Endodermal cell (in vitro differentiated cells): Measurements from ENCODE around the gene AFF3. TPM values are rescaled to one million over a fixed set of nuclear protein-coding genes. Genes with fewer than 3 reads are reported as not detected.

Experiments
- DNase-seq: peaks from one replicate; pipeline ENCODE4 v3.0.0-alpha.2; 2017
- H3K27ac ChIP-seq: 2 replicates; pipeline ENCODE4 v1.5.1; 2013; ENCODE audit warnings: mild to moderate bottlenecking, low read depth, low read length, moderate library complexity
- H3K27me3 ChIP-seq: 2 replicates; pipeline ENCODE4 v1.6.1; 2013; ENCODE audit warnings: mild to moderate bottlenecking, low read length, moderate library complexity; ENCODE audit not compliant: insufficient read depth, control insufficient read depth, poor library complexity, severe bottlenecking
- H3K36me3 ChIP-seq: 2 replicates; pipeline ENCODE4 v1.7.0; 2013; ENCODE audit warnings: mild to moderate bottlenecking, low read length, moderate library complexity; ENCODE audit not compliant: control insufficient read depth, insufficient read depth
- H3K4me1 ChIP-seq: one replicate; pipeline ENCODE4 v1.7.0; 2013; ENCODE audit warnings: low read length; ENCODE audit not compliant: control insufficient read depth, insufficient read depth
- H3K4me3 ChIP-seq: 2 replicates; pipeline ENCODE4 v1.5.1; 2013; ENCODE audit warnings: mild to moderate bottlenecking, low read length, moderate library complexity
- H3K9ac ChIP-seq: 2 replicates; pipeline ENCODE4 v1.6.1; 2013; ENCODE audit warnings: mild to moderate bottlenecking, low read length, moderate library complexity; ENCODE audit not compliant: poor library complexity, severe bottlenecking; ENCODE audit errors: extremely low read depth
- H3K9me3 ChIP-seq: 2 replicates; pipeline ENCODE4 v1.6.1; 2013; ENCODE audit warnings: mild to moderate bottlenecking, low read length, moderate library complexity; ENCODE audit not compliant: control insufficient read depth
- H3K27ac Mint-ChIP-seq: 2 replicates; pipeline ENCODE4 v1.8.0; 2020; ENCODE audit warnings: mixed read lengths
- H3K27me3 Mint-ChIP-seq: 2 replicates; pipeline ENCODE4 v1.8.0; 2021; ENCODE audit warnings: mild to moderate bottlenecking, mixed read lengths; ENCODE audit not compliant: insufficient read depth
- H3K36me3 Mint-ChIP-seq: 2 replicates; pipeline ENCODE4 v1.8.0; 2020; ENCODE audit warnings: low read depth, mixed read lengths
- H3K4me1 Mint-ChIP-seq: 2 replicates; pipeline ENCODE4 v1.8.0; 2020; ENCODE audit warnings: mixed read lengths
- H3K4me3 Mint-ChIP-seq: 2 replicates; pipeline ENCODE4 v1.8.0; 2020; ENCODE audit warnings: mild to moderate bottlenecking, moderate library complexity, mixed read lengths
- H3K9me3 Mint-ChIP-seq: 2 replicates; pipeline ENCODE4 v1.8.0; 2020; ENCODE audit warnings: mild to moderate bottlenecking, mixed read lengths
- WGBS, 2 experiments: methylation state at CpG; one replicate each; pipeline versions ENCODE4 v1.1.5 to v1.1.7; 2013; ENCODE audit warnings: missing lambda C conversion rate in 2 of 2, mixed read lengths in 1 of 2; ENCODE audit not compliant: insufficient coverage in 1 of 2, insufficient read length in 1 of 2; 5-methylcytosine and 5-hydroxymethylcytosine counted together
- total RNA-seq, 2 donors: library from RNA; stranded (reverse); fragmentation: NEBNext Ultra II Directional in 1 of 2; extraction: Animal tissue kit (Norgen Biotek cat#: 25700) in 1 of 2; gene quantifications; 2 replicates in 1 of 2; 3 replicates in 1 of 2; pipeline ENCODE4 v1.2.1, GENCODE V29; 2021
- TF ChIP-seq, protein P1 (sequence below): fragments of 200-600 bp; sonication (generic); conservative IDR thresholded peaks from 2 replicates; pipeline ENCODE4 v1.5.0; 2021; ENCODE audit warnings: antibody characterized with exemption, mild to moderate bottlenecking

AFF3 gene
- total RNA-seq, 2 donors from 2014 or later = 0.62 to 0.73 TPM

DNA sequence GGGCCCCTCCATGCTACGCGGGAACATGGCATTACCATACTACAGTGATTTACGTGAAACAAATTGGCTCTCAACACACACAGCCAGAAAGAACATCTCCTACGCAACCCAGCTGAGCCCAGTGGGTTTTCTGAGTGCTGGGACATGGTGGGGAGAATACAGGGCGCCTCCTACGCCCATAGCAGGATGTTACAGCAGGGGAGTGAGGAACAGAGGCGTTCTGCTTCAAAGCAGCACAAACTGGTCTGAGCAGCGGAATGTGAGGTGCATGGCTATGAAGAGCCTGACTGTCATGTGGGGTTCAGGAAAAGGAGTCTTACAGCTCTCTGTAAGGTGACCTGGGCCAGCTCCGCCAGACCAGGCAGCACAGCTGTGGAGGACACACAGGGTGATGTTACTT, 543.9 kb downstream of the AFF3 start:
- no peak overlapping the region for H3K9ac ChIP-seq
- peak; percentile 61 for DNase-seq
- TF ChIP-seq, protein P1, sequence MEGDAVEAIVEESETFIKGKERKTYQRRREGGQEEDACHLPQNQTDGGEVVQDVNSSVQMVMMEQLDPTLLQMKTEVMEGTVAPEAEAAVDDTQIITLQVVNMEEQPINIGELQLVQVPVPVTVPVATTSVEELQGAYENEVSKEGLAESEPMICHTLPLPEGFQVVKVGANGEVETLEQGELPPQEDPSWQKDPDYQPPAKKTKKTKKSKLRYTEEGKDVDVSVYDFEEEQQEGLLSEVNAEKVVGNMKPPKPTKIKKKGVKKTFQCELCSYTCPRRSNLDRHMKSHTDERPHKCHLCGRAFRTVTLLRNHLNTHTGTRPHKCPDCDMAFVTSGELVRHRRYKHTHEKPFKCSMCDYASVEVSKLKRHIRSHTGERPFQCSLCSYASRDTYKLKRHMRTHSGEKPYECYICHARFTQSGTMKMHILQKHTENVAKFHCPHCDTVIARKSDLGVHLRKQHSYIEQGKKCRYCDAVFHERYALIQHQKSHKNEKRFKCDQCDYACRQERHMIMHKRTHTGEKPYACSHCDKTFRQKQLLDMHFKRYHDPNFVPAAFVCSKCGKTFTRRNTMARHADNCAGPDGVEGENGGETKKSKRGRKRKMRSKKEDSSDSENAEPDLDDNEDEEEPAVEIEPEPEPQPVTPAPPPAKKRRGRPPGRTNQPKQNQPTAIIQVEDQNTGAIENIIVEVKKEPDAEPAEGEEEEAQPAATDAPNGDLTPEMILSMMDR = peak; percentile 31
- no peak overlapping the region for H3K27ac ChIP-seq
- Mint-ChIP-seq H3K9me3 (no peaks in the 10 kb centered on the region), H3K36me3 (no peaks in the 10 kb centered on the region), H3K27ac (no peak overlapping the region), H3K27me3 (peaks cover 5% of the 10 kb centered on the region), H3K4me1 (no peaks in the 10 kb centered on the region), H3K4me3 (no peak overlapping the region)
- WGBS, 2 experiments = 94 to 95% methylated on average over 4 to 9 of the region's 9 CpGs
- H3K9me3 ChIP-seq = no peaks in the 10 kb centered on the region
- peaks cover 43% of the 10 kb centered on the region for H3K27me3 ChIP-seq
- no peaks in the 10 kb centered on the region for H3K4me1 ChIP-seq
- no peaks in the 10 kb centered on the region for H3K36me3 ChIP-seq
- no peak overlapping the region for H3K4me3 ChIP-seq

DNA sequence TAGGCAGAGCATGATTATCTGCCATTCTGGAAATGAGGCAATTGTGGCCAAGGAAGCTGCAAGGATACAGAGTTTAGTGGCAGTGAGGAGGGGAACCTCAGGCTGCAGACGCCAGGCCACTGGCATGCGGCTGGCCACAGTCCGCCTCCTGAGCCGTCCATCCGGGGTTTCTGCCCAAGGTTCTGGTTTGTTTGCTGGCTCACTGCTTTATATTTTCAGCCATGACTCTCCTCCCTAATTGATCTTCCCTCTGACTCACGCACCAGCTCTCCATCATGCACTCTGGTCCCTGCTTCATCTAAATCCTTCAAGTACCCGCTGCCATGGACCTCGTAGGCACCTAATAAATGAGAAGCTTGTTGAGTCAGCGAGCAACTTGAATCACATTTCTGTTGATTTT, 544.8 kb downstream of the AFF3 start:
- H3K4me1 ChIP-seq = no peaks in the 10 kb centered on the region
- Mint-ChIP-seq H3K4me1 (no peaks in the 10 kb centered on the region), H3K36me3 (no peaks in the 10 kb centered on the region), H3K27me3 (peaks cover 5% of the 10 kb centered on the region), H3K9me3 (no peaks in the 10 kb centered on the region), H3K27ac (no peak overlapping the region), H3K4me3 (no peak overlapping the region)
- no peak overlapping the region for H3K9ac ChIP-seq
- DNase-seq = no peak
- 88 to 94% methylated on average over 4 to 9 of the region's 9 CpGs for WGBS, 2 experiments
- no peak overlapping the region for H3K4me3 ChIP-seq
- no peaks in the 10 kb centered on the region for H3K36me3 ChIP-seq
- no peak overlapping the region for H3K27ac ChIP-seq
- TF ChIP-seq, protein P1 = no peak
- no peaks in the 10 kb centered on the region for H3K9me3 ChIP-seq
- peaks cover 43% of the 10 kb centered on the region for H3K27me3 ChIP-seq

DNA sequence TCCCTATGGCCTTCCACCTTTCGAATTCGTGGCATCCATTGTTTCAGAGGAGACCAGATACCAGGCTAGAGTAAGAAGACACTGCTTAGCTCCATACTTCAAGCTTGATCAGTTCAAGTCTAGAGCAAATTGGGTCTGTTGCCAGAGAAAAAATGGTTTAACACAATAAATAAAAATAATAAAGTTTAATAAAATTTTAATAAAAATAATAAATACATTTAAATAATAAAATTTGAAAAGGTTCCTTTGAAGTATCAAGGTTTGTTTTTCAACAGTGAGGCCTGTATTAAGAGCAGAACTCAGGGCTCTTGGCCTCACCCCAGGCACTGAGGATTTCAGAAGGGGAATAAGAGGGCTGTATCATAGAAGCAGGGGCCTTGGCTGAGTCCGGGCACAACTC, 547.0 kb downstream of the AFF3 start:
- no peak overlapping the region for H3K27ac ChIP-seq
- no peaks in the 10 kb centered on the region for H3K9me3 Mint-ChIP-seq
- DNase-seq = no peak
- no peak overlapping the region for H3K4me3 ChIP-seq
- peaks cover 42% of the 10 kb centered on the region for H3K27me3 ChIP-seq
- H3K36me3 ChIP-seq = no peaks in the 10 kb centered on the region
- H3K9ac ChIP-seq = no peak overlapping the region
- H3K9me3 ChIP-seq = no peaks in the 10 kb centered on the region
- H3K27me3 Mint-ChIP-seq = peaks cover 5% of the 10 kb centered on the region
- H3K4me1 Mint-ChIP-seq = no peaks in the 10 kb centered on the region
- H3K27ac Mint-ChIP-seq = no peak overlapping the region
- no peaks in the 10 kb centered on the region for H3K36me3 Mint-ChIP-seq
- WGBS, 2 experiments = 92 to 100% methylated on average over 1 to 3 of the region's 3 CpGs
- H3K4me3 Mint-ChIP-seq = no peak overlapping the region
- no peaks in the 10 kb centered on the region for H3K4me1 ChIP-seq
- TF ChIP-seq, protein P1 = no peak
